ENCODE measurements around the gene DACT2. TPM values are rescaled to one million over a fixed set of nuclear protein-coding genes. Genes with fewer than 3 reads are reported as not detected.

Gene DACT2
- total RNA-seq, 4 donors from 2014 or later = 0.27 TPM; not detected in 3

- TF ChIP-seq POLR2A (IDR thresholded peaks at IDR 0.05) (no peak), CTCF (IDR thresholded peaks at IDR 0.05) (no peak)
- intact Hi-C loops (cut with DNase I) = no loop called here
- Histone ChIP-seq H3K36me3 (no peaks in the 10 kb centered on the region), H3K9me3 (no peaks in the 10 kb centered on the region), H3K27ac (no peak overlapping the region), H3K4me1 (no peaks in the 10 kb centered on the region), H3K4me3 (replicated peaks in 1 of 3) (no peak overlapping the region), H3K27me3 (no peaks in the 10 kb centered on the region)
- DNase-seq = no peak
- WGBS, 2 donors = 85 to 96% methylated on average over 2 of the region's 2 CpGs
Measured at GRCh38 chr6:168344338-168344737, 24.8 kb upstream of the DACT2 start.

- Histone ChIP-seq H3K9me3 (no peaks in the 10 kb centered on the region), H3K4me3 (replicated peaks in 1 of 3) (no peak overlapping the region), H3K27me3 (no peaks in the 10 kb centered on the region), H3K36me3 (no peaks in the 10 kb centered on the region), H3K4me1 (no peaks in the 10 kb centered on the region), H3K27ac (no peak overlapping the region)
- DNase-seq = no peak
- no peak for TF ChIP-seq CTCF (IDR thresholded peaks at IDR 0.05)
- no peak for TF ChIP-seq POLR2A (IDR thresholded peaks at IDR 0.05)
- WGBS, 2 donors = 76 to 88% methylated on average over 21 to 24 of the region's 24 CpGs
- intact Hi-C loops (cut with DNase I) = no loop called here
Measured at GRCh38 chr6:168343239-168344150, 23.9 kb upstream of the DACT2 start.

GRCh38 chr6:168342636-168343035, 23.1 kb upstream of the DACT2 start:
- Histone ChIP-seq H3K36me3 (no peaks in the 10 kb centered on the region), H3K27ac (no peak overlapping the region), H3K4me1 (no peaks in the 10 kb centered on the region), H3K4me3 (replicated peaks in 1 of 3) (no peak overlapping the region), H3K9me3 (no peaks in the 10 kb centered on the region), H3K27me3 (no peaks in the 10 kb centered on the region)
- no peak for DNase-seq
- TF ChIP-seq CTCF (IDR thresholded peaks at IDR 0.05) (no peak), POLR2A (IDR thresholded peaks at IDR 0.05) (no peak)
- intact Hi-C loops (cut with DNase I) = no loop called here
- 60 to 71% methylated on average over 17 of the region's 17 CpGs for WGBS, 2 donors

GRCh38 chr6:168341280-168341900, 21.8 kb upstream of the DACT2 start:
- DNase-seq = no peak
- intact Hi-C loops (cut with DNase I) = no loop called here
- no peaks in the 10 kb centered on the region for H3K36me3 ChIP-seq
- no peak for TF ChIP-seq CTCF (IDR thresholded peaks at IDR 0.05)
- no peak for TF ChIP-seq POLR2A (IDR thresholded peaks at IDR 0.05)
- H3K4me1 ChIP-seq = no peaks in the 10 kb centered on the region
- H3K27ac ChIP-seq = no peak overlapping the region
- no peaks in the 10 kb centered on the region for H3K9me3 ChIP-seq
- no peak overlapping the region for H3K4me3 ChIP-seq (replicated peaks in 1 of 3)
- 76 to 79% methylated on average over 8 of the region's 8 CpGs for WGBS, 2 donors
- H3K27me3 ChIP-seq = no peaks in the 10 kb centered on the region

- intact Hi-C loops (cut with DNase I) = no loop called here
Measured at GRCh38 chr6:168340819-168341218, 21.2 kb upstream of the DACT2 start.

More at GRCh38 chr6:168340819-168341218, 21.2 kb upstream of the DACT2 start:
- no peak for DNase-seq
- no peaks in the 10 kb centered on the region for H3K9me3 ChIP-seq
- H3K27ac ChIP-seq = no peak overlapping the region
- H3K36me3 ChIP-seq = no peaks in the 10 kb centered on the region
- no peaks in the 10 kb centered on the region for H3K27me3 ChIP-seq
- no peaks in the 10 kb centered on the region for H3K4me1 ChIP-seq
- TF ChIP-seq CTCF (IDR thresholded peaks at IDR 0.05) = no peak
- no peak for TF ChIP-seq POLR2A (IDR thresholded peaks at IDR 0.05)
- WGBS, 2 donors = 94 to 99% methylated on average over 8 of the region's 10 CpGs
- no peak overlapping the region for H3K4me3 ChIP-seq (replicated peaks in 1 of 3)

All from thyroid gland (tissue), 4 donors.